NCI-H2107 (cell line): ENCODE results near the gene MAST2.
"Not testable (repeated sequence)": the region's sequence is repeated elsewhere in the genome, so short reads cannot be mapped to it uniquely, and the experiment has no call there.

Experiments
- DNase-seq: peaks from one replicate; lab custom pipeline; 2025; lab: John Stamatoyannopoulos, UW

The MAST2 gene

GRCh38 chr1:45894331-45894730, 90.9 kb downstream of the MAST2 start:
- DNase-seq, result no peak

- DNase-seq, result no peak
Observed at GRCh38 chr1:45894921-45895320, 91.5 kb downstream of the MAST2 start.

DNA sequence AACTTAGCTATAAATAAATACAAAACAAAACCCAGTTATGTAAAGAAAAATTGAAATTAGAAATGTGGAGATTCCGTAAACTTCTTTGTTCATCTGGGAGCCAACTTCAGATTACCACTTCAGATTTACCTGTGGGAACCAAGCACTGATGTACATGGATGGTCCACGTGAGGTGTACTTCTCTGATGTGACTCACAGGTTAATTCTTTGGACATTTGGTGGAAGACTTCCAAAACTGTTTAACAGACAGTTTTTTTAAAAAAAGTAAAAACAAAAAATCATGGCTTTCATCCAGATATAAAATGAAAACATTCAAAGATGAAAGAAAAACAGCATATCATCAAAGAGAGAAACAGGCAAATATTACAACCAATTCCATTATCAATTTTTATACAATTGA, 92.0 kb downstream of the MAST2 start:
- DNase-seq, result no peak

DNA sequence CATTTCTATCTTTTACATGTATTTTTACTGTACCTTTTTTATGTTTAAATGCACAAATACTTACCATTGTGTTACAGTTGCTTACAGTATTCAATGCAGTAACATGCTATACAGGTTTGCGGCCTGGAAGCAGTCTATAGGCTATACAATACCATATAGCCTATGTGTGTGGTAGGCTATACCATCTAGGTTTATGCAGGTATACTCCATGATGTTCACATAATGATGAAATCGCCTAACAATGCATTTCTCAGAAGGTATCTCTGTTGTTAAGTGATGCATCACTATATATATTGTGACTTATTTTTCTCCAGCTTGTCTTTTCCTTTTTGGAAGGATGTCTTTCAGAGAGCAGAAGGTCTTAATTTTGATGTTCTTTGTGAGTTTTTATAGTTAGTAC, 103.5 kb downstream of the MAST2 start:
- no peak for DNase-seq

DNA sequence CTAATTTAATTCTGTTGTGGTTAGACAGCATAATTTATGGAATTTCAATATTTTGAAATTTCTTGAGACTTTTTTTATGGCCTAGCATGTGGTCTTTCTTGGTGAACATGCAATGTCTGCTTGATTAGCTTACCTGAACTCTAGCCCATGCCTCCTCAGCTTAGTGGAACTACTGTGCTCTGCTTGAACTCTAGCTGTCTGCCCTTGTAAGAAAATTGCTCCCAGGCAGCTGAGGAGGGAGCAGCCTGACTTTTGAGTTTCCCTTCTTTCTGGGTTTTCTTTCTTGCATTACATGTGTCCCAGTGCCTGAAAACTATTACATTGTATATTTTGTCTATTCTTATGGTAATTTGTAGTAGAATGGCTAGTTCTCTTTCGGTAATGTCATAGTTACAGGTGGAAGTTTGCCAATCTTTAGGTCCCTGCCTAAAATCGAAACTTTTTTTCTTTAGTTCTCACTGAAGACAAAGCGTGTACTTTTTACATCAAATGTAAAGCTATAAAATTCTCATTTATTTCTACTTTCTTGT, 105.3 kb downstream of the MAST2 start:
- no peak for DNase-seq

GRCh38 chr1:45911634-45912033, 108.2 kb downstream of the MAST2 start:
- no peak for DNase-seq

DNA sequence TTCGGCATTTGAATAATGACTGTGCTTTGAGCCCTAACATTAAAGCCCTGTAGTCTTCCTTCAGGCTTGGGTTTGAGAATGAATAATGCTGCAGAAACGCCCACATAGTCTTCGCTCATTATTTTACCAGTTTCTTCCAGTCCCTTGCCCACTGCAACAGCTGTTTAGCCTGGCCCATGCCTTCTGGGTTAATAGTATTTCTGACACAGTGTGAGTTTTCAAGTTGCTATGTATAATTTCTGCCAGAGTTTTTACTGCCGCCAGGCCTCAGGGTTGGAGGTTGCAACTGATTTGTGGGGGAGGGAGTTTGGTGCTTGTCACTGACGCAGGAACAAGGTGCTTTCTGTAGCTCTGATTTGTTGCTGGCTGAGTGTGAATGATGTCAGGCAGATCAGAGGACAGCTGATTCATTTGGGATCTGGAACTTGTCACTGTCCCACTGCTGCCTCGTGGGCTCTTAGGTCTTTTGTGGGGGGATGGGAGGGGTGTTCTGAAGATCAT, 109.8 kb downstream of the MAST2 start:
- no peak for DNase-seq

DNA sequence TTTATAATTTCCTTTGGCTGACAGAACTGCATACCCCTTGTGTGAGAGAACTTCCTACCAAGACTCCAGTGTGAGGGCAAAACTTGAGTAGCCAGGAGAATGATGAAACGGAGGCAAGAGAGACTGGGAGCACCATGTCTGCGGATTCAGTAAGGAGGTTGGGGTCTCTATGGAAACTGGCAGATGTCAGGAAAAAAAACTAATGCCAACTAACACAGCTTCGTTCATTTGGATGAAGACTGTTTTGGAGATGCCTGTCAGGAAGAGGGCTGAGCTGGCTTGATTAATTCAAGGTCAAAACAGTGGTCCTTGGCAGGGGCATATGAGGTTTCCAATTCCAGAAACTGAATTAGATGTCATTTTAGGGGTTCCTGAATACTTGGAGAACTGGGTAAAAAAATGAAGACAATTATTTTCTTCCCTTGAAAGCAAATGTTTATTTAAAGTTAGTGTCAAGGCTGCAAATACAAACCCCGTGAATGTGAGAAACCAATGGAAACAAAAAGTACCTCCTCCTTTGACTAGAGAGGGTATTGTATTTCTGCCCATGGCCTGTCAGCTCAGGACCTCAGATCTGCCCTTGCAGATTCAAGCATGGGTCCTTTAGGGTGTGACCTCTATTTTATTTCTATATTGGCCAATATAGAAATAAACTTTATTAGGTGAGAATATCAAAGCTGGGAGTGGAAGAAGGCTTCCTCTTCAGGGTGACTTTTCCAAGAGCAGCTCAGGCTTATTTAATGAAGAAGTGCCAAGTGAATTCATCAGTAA, 110.5 kb downstream of the MAST2 start:
- no peak for DNase-seq

DNA sequence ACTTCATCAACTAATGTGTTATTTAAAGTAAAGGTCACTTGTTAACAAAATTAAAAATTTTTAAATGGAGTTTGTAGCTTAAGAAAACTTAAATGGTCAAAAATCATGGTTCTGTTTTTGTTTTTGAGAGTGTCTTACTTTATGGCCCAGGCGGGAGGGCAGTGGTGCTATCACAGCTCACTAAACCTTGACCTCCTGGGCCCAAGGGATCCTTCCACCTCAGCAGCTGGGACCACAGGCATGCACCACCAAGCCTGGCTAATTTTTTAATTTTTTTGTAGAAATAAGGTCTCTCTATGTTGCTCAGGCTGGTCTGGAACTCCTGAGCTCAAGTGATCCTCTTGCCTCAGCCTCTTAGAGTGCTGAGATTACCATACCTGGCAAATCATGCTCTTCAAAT, 111.4 kb downstream of the MAST2 start:
- no peak for DNase-seq

DNA sequence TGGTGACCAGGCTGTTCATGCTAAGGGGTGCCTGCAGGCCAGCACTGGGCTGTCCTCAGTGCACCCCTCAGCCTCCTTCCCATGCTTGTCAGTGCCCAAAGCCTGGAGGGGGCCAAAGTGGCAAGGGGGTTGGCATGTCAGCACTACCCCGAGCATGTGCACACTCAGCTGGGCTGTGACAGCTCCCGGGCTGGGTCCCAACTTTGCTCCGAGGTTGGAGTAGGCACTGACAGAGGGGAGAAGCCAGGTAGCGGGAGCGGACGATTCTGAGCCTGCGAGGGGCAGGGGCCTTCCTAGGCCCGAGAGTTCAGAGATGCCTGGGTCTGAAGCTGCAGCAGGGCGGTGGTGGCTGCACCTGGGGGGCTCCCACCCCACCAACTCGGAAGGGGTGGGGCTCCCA, 119.0 kb downstream of the MAST2 start:
- no peak for DNase-seq

DNA sequence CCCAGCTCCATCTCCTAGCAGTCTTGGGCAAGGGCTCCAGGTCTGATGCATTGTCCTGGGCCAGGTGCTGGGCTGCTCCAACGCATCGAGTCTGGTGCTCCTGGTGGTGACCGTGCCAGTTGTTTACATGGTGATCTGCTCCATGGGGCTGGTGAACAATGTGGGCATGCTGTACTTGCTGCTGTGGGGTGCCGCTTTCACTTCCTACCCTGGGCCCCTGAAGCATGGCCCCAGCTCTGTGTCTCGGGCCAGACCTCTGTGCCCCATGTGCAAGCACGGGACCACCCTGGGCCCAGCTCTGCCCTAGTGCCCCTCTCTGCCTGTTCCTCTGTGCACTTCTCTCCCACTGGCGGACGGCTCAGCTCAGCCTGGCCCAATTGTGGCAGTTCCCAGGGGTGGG, 119.4 kb downstream of the MAST2 start:
- DNase-seq, result no peak

GRCh38 chr1:45923343-45923742, 119.9 kb downstream of the MAST2 start:
- no peak for DNase-seq

DNA sequence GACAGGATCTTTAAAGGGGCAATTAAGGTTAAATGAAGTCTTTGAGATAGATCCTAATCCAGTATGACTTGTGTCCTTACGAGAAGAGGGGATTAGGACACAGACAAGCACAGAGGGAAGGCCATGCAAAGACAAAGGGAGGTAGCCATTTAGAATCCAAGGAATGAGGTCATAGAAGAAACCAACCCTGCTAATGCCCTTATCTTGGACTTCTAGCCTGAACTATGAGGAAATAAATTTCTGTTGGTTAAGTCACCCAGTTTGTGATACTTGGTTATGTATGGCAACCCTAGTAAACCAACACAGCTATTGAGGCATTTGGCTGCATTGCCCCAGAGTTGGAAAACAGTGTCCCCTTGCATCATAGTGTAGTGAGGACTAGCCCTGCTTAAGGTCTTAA, 121.3 kb downstream of the MAST2 start:
- DNase-seq, result no peak

DNA sequence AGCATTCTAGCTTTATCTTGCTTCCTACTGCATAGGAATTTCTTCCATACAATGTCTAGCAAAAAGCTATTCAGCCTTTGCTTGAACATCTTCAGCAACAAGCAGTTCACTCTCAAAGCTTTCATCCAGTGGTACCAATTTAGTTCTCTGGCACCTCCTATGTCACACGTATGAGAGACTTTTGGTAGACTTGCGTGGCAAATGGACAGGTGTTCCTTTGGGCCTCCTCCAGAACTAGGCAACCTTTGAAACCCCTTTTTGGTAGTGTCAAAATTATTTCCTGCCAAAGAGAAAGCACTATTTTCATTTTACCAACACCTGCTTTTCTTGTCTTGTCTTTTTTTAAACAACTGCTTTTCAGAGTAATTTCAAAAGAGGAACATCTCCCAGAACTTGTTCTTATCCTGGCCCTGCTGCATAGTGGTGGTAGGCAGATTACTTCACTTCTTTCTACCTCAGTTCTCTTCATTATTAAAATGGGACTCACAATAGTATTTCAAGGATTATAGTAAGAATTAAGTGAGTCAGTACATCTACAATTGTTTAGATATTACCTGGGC, 122.4 kb downstream of the MAST2 start:
- no peak for DNase-seq

- DNase-seq, result no peak
Observed at GRCh38 chr1:45926330-45926729, 122.9 kb downstream of the MAST2 start.

- DNase-seq, result not testable (repeated sequence)
Observed at GRCh38 chr1:45927231-45927915, 124.0 kb downstream of the MAST2 start.

- no peak for DNase-seq
Observed at GRCh38 chr1:45928486-45929205, 125.2 kb downstream of the MAST2 start.

- no peak for DNase-seq
Observed at GRCh38 chr1:45929257-45929687, 125.9 kb downstream of the MAST2 start.

DNA sequence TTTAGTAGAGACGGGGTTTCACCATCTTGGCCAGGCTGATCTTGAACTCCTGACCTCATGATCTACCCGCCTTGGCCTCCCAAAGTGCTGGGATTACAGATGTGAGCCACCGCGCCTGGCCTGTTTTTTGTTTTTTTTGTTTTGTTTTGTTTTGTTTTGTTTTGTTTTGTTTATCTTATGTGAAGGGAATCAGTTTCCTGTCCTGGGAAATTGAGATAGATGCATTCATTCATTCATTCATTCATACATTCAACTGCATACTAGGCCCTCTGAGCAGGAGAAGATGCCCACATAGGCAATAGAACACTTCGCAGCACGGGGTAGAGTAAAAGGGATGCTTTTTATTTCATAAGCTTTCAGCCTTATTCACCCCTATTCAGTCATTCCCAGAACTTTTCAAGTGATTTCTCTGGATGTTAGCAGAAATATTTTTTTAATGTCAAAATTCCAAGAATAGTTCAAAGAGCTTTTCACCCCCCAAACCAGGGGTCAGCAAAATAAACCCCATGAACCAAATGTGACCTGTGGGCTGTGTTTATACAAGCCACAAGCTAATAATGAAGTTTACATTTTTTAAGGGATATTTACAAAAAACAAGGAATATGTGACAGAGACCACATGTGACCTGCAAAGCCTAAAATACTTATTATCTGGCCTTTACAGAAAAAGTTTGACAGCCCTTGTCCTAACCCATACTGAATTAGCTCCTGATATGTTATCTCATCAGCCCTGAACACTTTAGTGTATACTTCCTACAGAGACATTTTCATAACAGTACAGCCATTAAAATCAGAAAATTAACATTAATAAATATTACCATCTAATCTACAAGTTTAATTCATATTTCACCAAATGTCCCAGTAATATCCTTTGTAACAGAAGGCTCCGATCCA, 127.1 kb downstream of the MAST2 start:
- no peak for DNase-seq

GRCh38 chr1:45932205-45932604, 128.8 kb downstream of the MAST2 start:
- DNase-seq, result not testable (repeated sequence)

- no peak for DNase-seq
Observed at GRCh38 chr1:45934947-45935346, 131.5 kb downstream of the MAST2 start.
